Activated naive CD8-positive, alpha-beta T cell (primary cell): ENCODE measurements around the gene IFNLR1.

Experiments used
- H3K27ac Mint-ChIP-seq: one replicate; pipeline ENCODE4 v1.8.0; 2021; ENCODE audit warnings: mixed read lengths
- H3K27me3 Mint-ChIP-seq: one replicate; pipeline ENCODE4 v1.8.0; 2021; ENCODE audit warnings: mixed read lengths
- H3K36me3 Mint-ChIP-seq: one replicate; pipeline ENCODE4 v1.8.0; 2021; ENCODE audit warnings: mixed read lengths
- H3K4me1 Mint-ChIP-seq: one replicate; pipeline ENCODE4 v1.8.0; 2021; ENCODE audit warnings: low read depth, mixed read lengths
- H3K4me3 Mint-ChIP-seq: one replicate; pipeline ENCODE4 v1.8.0; 2021; ENCODE audit warnings: mild to moderate bottlenecking, mixed read lengths
- H3K9me3 Mint-ChIP-seq: one replicate; pipeline ENCODE4 v1.8.0; 2021; ENCODE audit warnings: low read depth, mixed read lengths

The IFNLR1 gene

GRCh38 chr1:24175033-24175755 lies 11.9 kb downstream of the IFNLR1 start:
- H3K27me3 Mint-ChIP-seq: no peaks in the 10 kb centered on the region
- no peak overlapping the region for H3K4me3 Mint-ChIP-seq
- no peak overlapping the region for H3K27ac Mint-ChIP-seq
- no peaks in the 10 kb centered on the region for H3K4me1 Mint-ChIP-seq
- H3K36me3 Mint-ChIP-seq: peaks cover 15% of the 10 kb centered on the region
- no peaks in the 10 kb centered on the region for H3K9me3 Mint-ChIP-seq

DNA sequence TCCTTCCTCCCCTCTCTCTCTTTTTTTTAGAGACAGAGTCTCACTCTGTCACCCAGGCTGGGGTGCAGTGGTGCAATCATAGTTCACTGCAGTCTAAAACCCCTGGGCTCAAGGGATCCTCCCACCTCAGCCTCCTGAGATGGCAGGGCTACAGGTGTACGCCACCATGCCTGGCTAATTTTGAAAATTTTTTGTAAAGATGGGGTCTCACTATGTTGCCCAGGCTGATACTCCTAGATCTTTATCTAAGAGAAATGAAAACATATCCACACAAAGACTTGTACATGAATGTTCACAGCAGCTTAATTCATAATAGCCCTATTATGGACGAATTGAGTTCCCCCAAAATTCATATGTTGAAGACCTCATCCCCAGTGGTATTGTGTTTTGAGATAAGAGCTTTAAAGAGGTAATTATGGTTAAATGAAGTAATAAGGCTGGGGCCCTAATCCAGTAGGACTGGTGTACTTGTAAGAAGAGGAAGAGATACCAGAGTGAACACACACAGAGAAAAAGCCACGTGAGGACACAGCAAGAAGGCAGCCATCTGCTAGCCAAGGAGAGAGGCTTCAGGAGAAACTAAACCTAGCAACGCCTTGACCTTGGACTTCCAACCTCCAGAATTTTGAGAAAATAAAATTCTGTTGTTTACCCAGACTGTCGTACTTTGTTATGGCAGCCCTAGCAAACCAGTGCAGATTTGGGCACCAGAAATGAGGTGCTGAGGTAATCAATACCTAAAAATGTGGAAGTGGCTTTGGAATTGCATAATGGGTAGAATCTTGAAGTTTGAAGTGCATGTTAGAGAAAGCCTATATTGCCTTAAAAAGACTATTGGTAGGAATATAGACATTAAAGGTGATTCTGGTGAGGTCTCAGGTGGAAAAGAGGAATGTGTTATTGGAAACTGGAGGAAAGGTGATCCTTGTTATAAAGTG lies 13.2 kb downstream of the IFNLR1 start:
- H3K27ac Mint-ChIP-seq: no peak overlapping the region
- H3K36me3 Mint-ChIP-seq: peaks cover 15% of the 10 kb centered on the region
- H3K9me3 Mint-ChIP-seq: no peaks in the 10 kb centered on the region
- no peaks in the 10 kb centered on the region for H3K4me1 Mint-ChIP-seq
- H3K27me3 Mint-ChIP-seq: no peaks in the 10 kb centered on the region
- no peak overlapping the region for H3K4me3 Mint-ChIP-seq

DNA sequence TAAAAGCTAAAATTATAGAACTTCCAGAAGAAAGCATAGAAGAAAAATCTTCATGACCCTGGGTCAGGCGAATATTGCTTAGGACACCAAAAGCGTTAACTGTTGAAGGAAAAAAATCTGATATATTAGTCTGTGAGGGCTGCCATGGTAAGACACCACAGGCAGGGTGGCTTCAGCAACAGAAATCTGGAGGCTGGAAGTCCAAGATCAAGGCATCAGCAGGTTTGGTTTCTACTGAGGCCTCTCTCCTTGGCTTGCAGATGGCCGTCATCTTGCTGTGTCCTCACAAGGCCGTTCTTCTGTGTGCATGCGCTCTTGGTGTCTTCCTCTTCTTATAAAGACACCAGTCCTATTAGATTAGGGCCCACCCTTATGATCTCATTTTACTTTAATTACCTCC lies 14.5 kb downstream of the IFNLR1 start:
- Mint-ChIP-seq H3K27me3 (no peaks in the 10 kb centered on the region), H3K4me1 (no peaks in the 10 kb centered on the region), H3K9me3 (no peaks in the 10 kb centered on the region), H3K27ac (no peak overlapping the region), H3K4me3 (no peak overlapping the region), H3K36me3 (peaks cover 19% of the 10 kb centered on the region)

DNA sequence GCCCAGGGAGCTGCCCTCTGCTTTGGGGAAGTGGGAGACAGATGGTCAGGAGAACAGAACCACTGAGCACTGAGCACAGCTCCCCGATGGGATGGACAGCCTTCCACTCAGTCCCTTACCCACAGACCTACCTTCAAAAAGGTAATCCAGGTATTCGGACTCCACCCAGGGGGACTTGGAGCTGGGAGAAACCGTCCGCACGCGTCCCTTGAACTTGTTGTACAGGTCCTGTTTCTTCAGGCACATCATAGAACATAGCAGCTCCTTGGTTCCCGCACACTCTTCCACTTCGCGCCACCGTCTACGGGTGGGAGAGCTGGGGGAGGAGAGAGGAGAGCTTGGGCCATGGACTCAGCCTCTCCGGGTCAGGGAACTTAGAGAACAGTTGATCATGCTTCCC lies 17.8 kb downstream of the IFNLR1 start:
- H3K4me1 Mint-ChIP-seq: no peaks in the 10 kb centered on the region
- H3K27ac Mint-ChIP-seq: no peak overlapping the region
- H3K4me3 Mint-ChIP-seq: no peak overlapping the region
- no peaks in the 10 kb centered on the region for H3K9me3 Mint-ChIP-seq
- no peaks in the 10 kb centered on the region for H3K27me3 Mint-ChIP-seq
- peaks cover 15% of the 10 kb centered on the region for H3K36me3 Mint-ChIP-seq

DNA sequence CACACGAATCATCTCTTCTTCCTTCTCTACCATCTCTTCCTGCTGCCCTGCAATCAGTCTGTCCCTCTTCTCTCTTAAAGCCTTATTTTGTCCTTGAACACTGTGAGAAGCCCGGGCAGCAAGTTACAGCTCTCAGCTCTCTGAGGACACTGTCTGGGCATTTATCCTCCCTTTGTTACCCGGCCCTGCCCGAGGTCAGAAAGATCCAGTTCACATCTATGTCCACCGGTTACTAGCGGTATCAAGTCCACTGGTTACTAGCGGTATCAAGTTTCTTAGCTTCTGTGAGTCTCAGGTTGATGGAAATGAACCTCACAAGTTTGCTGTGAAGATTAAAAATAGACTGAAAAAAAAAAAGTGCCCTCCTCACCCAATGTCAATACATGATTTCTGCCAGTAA lies 18.8 kb downstream of the IFNLR1 start:
- Mint-ChIP-seq H3K36me3 (peaks cover 12% of the 10 kb centered on the region), H3K27me3 (no peaks in the 10 kb centered on the region), H3K27ac (no peak overlapping the region), H3K4me1 (no peaks in the 10 kb centered on the region), H3K4me3 (no peak overlapping the region), H3K9me3 (no peaks in the 10 kb centered on the region)

DNA sequence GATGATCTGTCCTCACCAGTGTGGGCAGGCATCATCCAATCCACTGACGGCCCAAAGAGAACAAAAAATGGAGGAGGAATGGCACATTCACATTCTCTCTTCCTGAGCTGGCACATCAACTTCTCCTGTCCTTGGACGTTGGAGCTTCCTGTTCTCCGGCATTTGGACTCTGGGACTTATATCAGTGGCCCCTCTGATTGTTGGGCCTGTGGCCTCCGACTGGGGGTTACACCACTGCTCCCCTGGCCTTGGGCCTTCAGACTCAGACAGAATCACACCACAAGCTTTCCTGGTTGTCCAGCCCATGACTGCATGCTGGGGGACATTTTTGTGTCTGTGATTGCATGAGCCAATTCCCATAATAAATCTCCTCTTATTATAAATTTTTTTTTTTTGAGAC lies 20.1 kb downstream of the IFNLR1 start:
- Mint-ChIP-seq H3K36me3 (peaks cover 12% of the 10 kb centered on the region), H3K27me3 (no peaks in the 10 kb centered on the region)

DNA sequence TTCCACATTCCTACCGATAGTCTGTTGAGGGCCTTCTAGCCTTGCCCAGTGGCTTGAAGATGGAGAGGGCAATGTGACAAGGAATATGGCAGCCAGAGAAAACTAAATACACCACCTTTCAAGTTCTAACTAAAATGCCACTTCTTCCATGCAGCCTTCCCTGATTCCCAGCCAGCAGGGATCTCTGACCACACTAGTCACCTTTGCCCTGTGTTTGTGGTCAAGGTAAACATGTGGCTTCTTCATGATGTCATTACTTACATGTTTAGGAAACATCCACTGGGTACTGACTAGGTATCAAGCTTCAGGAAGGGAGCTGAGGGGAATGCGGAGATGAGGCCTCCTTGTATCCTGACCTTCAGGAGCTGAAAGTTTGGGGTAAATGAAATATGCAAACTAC lies 21.6 kb downstream of the IFNLR1 start:
- H3K4me3 Mint-ChIP-seq: no peak overlapping the region
- H3K9me3 Mint-ChIP-seq: no peaks in the 10 kb centered on the region
- peaks cover 12% of the 10 kb centered on the region for H3K36me3 Mint-ChIP-seq
- no peak overlapping the region for H3K27ac Mint-ChIP-seq
- H3K4me1 Mint-ChIP-seq: peaks cover 2% of the 10 kb centered on the region
- no peaks in the 10 kb centered on the region for H3K27me3 Mint-ChIP-seq

More for the DNA sequence above, 20.1 kb downstream of the IFNLR1 start:
- Mint-ChIP-seq H3K27ac (no peak overlapping the region), H3K4me1 (peaks cover 2% of the 10 kb centered on the region), H3K4me3 (no peak overlapping the region), H3K9me3 (no peaks in the 10 kb centered on the region)

- Mint-ChIP-seq H3K27ac (no peak overlapping the region), H3K4me1 (peaks cover 2% of the 10 kb centered on the region), H3K9me3 (no peaks in the 10 kb centered on the region), H3K4me3 (no peak overlapping the region), H3K27me3 (no peaks in the 10 kb centered on the region), H3K36me3 (peaks cover 15% of the 10 kb centered on the region)
Observed at GRCh38 chr1:24164004-24164403, 23.1 kb downstream of the IFNLR1 start.

DNA sequence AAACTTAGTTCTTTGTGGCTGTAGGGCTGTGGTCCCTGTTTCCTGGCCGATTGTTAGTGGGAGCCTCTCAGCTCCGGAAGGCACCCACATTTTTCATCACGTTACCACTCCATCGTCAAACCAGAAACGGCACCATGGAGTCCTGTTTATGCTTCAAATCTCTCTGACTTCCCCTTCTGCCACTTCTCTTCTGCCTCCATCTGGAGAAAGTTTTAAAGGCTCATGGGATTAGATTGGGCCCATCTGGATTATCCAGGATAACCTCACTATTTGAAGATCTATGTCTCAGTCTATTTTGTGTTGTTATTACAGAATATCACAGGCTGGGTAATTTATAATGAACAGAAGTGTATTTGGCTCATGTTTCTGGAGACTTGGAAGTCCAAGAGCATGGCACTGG lies 24.9 kb downstream of the IFNLR1 start:
- Mint-ChIP-seq H3K4me3 (no peak overlapping the region), H3K27ac (peak overlapping the region; percentile 58), H3K4me1 (peaks cover 2% of the 10 kb centered on the region), H3K9me3 (no peaks in the 10 kb centered on the region), H3K27me3 (no peaks in the 10 kb centered on the region), H3K36me3 (peaks cover 12% of the 10 kb centered on the region)

- Mint-ChIP-seq H3K4me1 (peaks cover 2% of the 10 kb centered on the region), H3K27ac (no peak overlapping the region), H3K9me3 (no peaks in the 10 kb centered on the region), H3K4me3 (no peak overlapping the region), H3K36me3 (peaks cover 10% of the 10 kb centered on the region), H3K27me3 (no peaks in the 10 kb centered on the region)
Observed at GRCh38 chr1:24161270-24161669, 25.8 kb downstream of the IFNLR1 start.

DNA sequence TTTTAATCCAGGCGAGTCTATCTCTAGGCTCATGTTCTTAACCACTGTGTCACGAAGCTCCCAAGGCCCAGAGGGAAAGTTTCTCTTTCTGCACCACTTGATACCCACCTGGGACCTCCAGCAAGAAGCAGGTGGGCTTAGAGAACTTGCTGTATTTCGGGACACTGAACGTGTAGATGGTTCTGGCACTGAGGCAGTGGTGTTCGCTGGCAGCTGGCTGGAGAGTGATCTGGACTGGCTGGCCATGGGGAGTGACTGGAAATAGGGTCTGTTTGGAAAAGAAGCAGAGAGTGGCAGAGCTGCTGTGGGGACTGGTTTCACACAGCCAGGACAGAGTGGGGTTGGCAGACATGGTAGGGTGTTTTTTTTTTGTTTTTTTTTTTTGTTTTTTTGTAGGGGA lies 27.7 kb downstream of the IFNLR1 start:
- H3K36me3 Mint-ChIP-seq: peaks cover 5% of the 10 kb centered on the region
- H3K4me1 Mint-ChIP-seq: peaks cover 2% of the 10 kb centered on the region
- no peak overlapping the region for H3K4me3 Mint-ChIP-seq
- no peak overlapping the region for H3K27ac Mint-ChIP-seq
- no peaks in the 10 kb centered on the region for H3K27me3 Mint-ChIP-seq
- no peaks in the 10 kb centered on the region for H3K9me3 Mint-ChIP-seq

DNA sequence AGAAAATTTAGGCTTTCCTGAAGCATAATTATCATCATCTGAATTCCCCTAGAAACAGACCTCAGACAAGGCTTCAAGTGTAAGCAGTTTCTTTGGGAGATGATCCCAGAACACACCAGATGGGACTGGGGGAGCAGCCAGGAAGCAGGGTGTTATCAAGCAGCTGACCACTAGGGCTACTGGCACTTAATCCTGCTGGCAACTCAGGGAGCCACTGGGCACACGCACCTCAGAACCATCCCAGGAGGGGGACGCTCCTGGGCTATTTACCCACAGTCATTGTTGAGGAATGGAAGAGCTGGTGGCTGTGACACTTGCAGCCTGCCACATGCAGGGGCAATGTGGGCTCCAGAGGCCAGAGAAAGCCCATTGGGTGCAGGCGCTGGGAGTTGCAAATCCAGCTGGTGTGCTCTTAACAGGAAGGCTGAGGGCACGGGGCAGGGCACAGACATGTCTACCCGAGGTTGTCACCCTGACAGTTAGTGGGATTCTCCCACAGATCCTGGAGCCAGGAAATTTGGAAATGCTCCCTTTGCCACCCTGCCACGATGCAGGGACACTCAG lies 29.1 kb downstream of the IFNLR1 start:
- H3K4me1 Mint-ChIP-seq: peaks cover 2% of the 10 kb centered on the region
- no peaks in the 10 kb centered on the region for H3K9me3 Mint-ChIP-seq
- H3K27ac Mint-ChIP-seq: no peak overlapping the region
- H3K4me3 Mint-ChIP-seq: no peak overlapping the region
- H3K36me3 Mint-ChIP-seq: peaks cover 5% of the 10 kb centered on the region
- no peaks in the 10 kb centered on the region for H3K27me3 Mint-ChIP-seq

GRCh38 chr1:24156542-24157260 lies 30.4 kb downstream of the IFNLR1 start:
- H3K9me3 Mint-ChIP-seq: no peaks in the 10 kb centered on the region

DNA sequence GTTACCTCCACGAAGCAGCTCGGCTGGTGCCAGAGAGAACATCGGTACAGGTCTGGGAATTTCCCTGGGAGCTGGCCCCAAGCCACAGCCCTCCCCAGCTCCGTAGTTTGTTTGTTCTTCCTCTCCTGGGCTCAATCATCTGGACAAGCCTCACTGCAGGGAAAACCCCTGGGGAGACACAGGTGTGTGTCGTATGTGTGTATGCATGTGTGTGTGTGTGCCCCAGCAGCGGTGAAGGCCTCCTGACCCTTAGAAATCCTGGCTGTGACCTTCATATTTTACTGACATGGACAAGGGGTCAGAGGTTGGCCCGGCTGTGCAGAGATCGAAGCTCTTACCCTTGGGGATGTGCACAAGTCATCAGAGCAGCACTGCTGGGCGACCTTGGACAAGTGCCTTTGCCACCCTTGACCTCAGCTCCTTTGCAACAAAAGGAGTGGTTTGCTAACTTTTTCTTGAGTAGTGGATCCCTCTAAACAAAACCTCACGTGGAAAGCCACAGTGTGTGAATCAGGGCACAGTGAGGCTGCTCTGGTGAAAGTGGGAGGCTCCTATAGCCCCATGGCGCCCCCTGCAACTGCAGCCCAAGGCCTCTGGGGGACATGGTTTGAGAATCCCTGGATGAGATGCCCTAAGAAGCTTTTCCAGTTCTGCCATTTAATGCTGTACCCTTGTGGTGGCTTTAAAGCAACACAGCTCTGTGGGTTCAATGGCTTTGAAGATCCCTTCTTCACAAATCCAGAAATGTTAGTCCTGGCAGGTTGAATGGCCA lies 31.9 kb downstream of the IFNLR1 start:
- Mint-ChIP-seq H3K36me3 (peaks cover 5% of the 10 kb centered on the region), H3K4me1 (peaks cover 11% of the 10 kb centered on the region), H3K27me3 (peaks cover 9% of the 10 kb centered on the region), H3K9me3 (no peaks in the 10 kb centered on the region), H3K27ac (no peak overlapping the region), H3K4me3 (no peak overlapping the region)

More at GRCh38 chr1:24156542-24157260, 30.4 kb downstream of the IFNLR1 start:
- Mint-ChIP-seq H3K4me1 (no peaks in the 10 kb centered on the region), H3K27ac (no peak overlapping the region), H3K4me3 (no peak overlapping the region), H3K27me3 (no peaks in the 10 kb centered on the region), H3K36me3 (peaks cover 5% of the 10 kb centered on the region)
